Measurements from ENCODE around the gene ERC2.

ERC2 gene

GRCh38 chr3:55824406-55824805 lies 643.9 kb downstream of the ERC2 start:
- no peak for DNase-seq (ENCODE audit: low spot score)

- no peak for DNase-seq (ENCODE audit: low spot score)
Observed at GRCh38 chr3:55823829-55824228, 644.4 kb downstream of the ERC2 start.

GRCh38 chr3:55823001-55823400 lies 645.3 kb downstream of the ERC2 start:
- no peak for DNase-seq (ENCODE audit: low spot score)

- DNase-seq (ENCODE audit: low spot score) = no peak
Observed at GRCh38 chr3:55819005-55819404, 649.3 kb downstream of the ERC2 start.

GRCh38 chr3:55818485-55818884 lies 649.8 kb downstream of the ERC2 start:
- no peak for DNase-seq (ENCODE audit: low spot score)

- no peak for DNase-seq (ENCODE audit: low spot score)
Observed at GRCh38 chr3:55816794-55817576, 651.3 kb downstream of the ERC2 start.

- no peak for DNase-seq (ENCODE audit: low spot score)
Observed at GRCh38 chr3:55815262-55815661, 653.0 kb downstream of the ERC2 start.

- no peak for DNase-seq (ENCODE audit: low spot score)
Observed at GRCh38 chr3:55813268-55814097, 654.8 kb downstream of the ERC2 start.

- no peak for DNase-seq (ENCODE audit: low spot score)
Observed at GRCh38 chr3:55812394-55813013, 655.8 kb downstream of the ERC2 start.

GRCh38 chr3:55807210-55807609 lies 661.1 kb downstream of the ERC2 start:
- no peak for DNase-seq (ENCODE audit: low spot score)

GRCh38 chr3:55805169-55805568 lies 663.1 kb downstream of the ERC2 start:
- DNase-seq (ENCODE audit: low spot score) = no peak

- no peak for DNase-seq (ENCODE audit: low spot score)
Observed at GRCh38 chr3:55804170-55805095, 663.8 kb downstream of the ERC2 start.

GRCh38 chr3:55802816-55803215 lies 665.5 kb downstream of the ERC2 start:
- DNase-seq (ENCODE audit: low spot score) = no peak

GRCh38 chr3:55801676-55802075 lies 666.6 kb downstream of the ERC2 start:
- DNase-seq (ENCODE audit: low spot score) = no peak

- DNase-seq (ENCODE audit: low spot score) = no peak
Observed at GRCh38 chr3:55801068-55801467, 667.2 kb downstream of the ERC2 start.

- DNase-seq (ENCODE audit: low spot score) = no peak
Observed at GRCh38 chr3:55797775-55798174, 670.5 kb downstream of the ERC2 start.

GRCh38 chr3:55797084-55797483 lies 671.2 kb downstream of the ERC2 start:
- DNase-seq (ENCODE audit: low spot score) = no peak

- no peak for DNase-seq (ENCODE audit: low spot score)
Observed at GRCh38 chr3:55796533-55796932, 671.7 kb downstream of the ERC2 start.

GRCh38 chr3:55795746-55796145 lies 672.5 kb downstream of the ERC2 start:
- no peak for DNase-seq (ENCODE audit: low spot score)

GRCh38 chr3:55795296-55795695 lies 673.0 kb downstream of the ERC2 start:
- DNase-seq (ENCODE audit: low spot score) = no peak

- DNase-seq (ENCODE audit: low spot score) = no peak
Observed at GRCh38 chr3:55792742-55793141, 675.5 kb downstream of the ERC2 start.

- no peak for DNase-seq (ENCODE audit: low spot score)
Observed at GRCh38 chr3:55792009-55792408, 676.3 kb downstream of the ERC2 start.

Measured in ecto neural progenitor cell (in vitro differentiated cells).